NCI-H226 (cell line): Measurements from ENCODE around the gene DAPK2.

Source experiments
- DNase-seq: peaks from one replicate; pipeline ENCODE4 v3.0.0-alpha.2; 2015

Gene DAPK2

DNA sequence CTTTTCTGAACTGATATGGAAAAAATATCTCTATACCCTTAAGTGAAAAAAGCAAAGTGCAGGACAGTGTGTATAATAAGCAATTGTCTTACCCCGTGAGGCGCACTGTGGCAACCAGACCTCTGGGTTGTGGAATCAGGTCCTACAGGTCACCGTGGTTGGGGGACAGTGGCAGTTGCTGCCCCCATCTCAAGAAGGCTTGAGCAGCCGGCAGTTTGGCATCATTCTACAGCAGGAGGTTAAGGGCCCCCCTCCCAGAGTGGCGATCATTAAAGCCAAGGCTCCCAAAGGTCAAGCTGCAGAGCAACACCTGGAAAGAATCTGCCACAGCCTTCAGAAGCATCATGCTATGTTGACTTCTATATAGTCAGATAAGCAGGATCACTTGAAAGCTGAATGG lies 156.5 kb downstream of the DAPK2 start:
- DNase-seq, result no peak

DNA sequence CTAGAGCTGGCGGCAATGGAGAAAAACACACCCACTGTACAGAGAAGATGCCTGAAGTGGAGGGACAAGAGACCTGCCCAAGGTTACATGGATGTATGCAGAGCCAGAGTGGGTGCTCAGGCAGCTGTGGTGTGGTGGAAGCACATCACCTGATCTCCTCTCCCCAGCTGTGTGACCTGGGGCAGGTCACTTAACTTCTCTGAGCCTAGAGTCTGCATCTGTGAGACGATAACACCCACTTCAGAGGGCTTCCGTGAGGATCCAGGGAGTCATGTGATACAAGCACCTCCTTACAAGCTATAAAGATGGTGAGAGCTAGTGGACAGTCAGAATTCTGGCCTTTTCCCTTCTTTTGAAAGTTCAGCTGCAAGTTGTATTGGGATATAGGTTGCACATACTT lies 157.5 kb downstream of the DAPK2 start:
- no peak for DNase-seq

DNA sequence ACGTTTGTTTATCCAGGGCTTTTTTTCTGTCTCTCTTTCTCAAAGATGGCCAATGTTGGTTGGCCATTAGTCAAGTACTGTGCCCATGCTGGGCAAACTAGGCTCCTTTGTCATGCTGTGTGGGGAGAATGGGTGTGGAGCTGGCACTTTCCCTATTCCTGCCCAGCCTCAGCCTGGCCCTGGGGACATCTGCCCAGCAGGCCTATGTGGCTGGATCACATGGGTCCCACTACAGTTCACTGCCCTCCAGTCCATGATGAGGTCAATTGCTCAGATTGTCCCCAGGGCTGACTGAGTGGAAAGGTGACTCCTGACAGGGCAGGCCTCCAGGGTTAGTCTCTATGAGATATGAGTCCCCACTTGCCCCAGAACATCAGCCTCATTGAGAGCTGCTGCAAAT lies 158.1 kb downstream of the DAPK2 start:
- DNase-seq, result no peak

DNA sequence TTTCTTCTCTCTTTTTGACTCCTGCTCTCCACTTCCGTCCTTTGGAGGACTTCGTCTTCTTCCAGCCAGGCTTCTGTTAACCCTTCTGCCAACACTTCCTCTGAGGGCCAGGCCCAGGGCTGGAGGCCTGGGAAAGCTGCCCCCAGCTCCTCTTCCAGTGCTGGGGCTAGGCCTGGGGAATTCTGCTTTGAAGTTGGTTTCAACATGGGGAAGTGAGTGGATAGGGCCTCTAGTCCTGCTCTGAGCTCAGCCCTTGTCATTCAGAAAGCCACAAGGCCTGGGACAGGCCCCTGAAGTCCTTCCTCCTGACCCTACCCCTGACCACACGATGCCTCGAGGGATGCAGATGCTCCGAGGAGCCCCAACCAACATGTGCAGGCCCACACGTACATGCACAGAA lies 158.7 kb downstream of the DAPK2 start:
- DNase-seq, result no peak

DNA sequence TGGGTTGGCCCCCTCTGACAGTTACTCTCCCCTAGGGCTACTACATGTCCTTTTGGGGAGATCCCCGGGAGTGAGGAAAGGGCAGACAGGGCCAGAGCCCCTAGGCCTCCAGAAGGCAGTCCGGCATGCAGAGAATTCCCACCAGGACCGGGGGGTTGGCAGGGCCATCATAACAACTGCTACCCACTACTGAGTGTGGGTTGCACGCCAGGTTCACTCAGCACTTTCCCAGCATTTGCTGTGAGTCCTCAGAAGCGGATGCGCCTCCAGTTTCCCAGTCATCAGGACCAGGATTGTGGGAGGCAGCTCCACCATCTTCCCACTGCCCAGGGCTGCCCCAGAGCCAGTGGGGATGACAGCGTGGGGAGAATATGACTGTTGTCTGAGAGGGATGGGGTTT lies 161.3 kb downstream of the DAPK2 start:
- no peak for DNase-seq

DNA sequence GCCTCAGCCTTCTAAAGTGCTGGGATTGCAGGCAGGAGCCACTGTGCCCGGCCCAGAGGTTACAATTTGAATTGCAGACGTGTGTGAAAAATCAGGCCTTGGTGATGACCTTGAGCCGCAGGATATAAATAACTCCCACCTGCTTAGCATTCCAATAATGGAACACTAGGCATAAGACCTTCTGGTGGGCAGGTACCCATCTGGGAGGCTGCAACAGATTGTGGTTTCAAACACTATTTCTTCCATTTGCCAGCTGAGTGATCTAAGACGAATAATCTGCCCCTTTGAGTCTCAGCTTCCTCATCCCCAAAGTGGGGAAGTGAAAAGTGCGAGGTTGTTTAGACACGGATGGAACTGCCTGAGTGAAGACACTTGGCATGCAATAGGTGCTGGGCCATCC lies 164.9 kb downstream of the DAPK2 start:
- no peak for DNase-seq

DNA sequence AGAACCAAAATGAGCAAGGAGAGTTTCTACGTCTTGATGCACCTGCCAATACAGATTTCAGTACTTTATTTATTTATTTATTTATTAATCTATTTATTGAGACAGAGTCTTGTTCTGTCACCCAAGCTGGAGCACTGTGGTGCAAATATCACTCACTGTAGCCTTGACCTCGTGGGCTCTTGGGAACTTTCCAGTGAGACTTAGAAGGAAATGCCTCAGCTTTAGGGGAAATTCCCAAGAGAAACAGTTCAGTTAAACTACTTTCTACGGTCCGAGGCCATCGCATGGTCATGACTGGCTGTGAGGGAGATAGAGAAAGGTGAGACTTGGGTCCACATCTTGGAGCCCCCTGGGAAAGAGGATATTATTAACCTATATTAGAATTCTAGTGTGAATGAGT lies 165.5 kb downstream of the DAPK2 start:
- no peak for DNase-seq

DNA sequence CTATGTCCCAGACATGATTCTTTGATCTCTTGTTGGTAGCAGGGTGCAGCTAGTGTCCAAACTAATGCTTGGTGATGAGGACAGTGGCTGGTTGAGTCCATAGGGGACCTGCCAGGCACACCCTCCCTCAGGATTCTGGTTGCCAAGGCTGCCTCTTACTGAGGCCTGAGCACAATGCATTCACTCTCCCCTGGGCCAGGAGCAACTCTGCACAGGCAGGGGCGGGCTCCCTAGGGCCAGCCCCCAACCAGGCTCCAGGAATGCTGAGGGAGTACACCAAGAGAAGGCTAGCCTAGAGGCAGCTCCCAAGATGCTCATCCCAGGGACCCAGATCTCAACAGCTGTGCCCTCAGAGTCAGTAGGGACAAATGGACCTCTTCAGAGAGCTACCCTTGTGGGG lies 166.3 kb downstream of the DAPK2 start:
- no peak for DNase-seq

DNA sequence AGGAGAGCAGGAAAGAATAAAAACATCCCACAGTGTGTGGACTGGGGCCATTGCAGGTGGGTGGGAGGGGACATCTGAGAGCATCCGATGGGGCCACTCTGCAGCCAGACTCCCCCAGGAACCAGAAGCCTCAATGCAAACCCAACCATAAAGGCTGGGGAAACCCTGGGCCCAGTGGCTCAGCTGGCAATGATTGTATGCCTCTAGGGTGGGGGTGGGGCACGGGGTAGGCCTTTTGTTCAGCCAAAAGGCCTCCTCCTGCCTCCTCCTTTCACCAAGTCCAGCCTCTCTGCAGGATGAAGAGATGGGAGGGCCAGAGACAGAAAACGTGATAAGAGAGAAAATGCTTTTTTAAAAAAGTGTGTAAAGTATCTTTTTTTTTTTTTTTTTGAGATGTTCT lies 167.1 kb downstream of the DAPK2 start:
- DNase-seq, result no peak

DNA sequence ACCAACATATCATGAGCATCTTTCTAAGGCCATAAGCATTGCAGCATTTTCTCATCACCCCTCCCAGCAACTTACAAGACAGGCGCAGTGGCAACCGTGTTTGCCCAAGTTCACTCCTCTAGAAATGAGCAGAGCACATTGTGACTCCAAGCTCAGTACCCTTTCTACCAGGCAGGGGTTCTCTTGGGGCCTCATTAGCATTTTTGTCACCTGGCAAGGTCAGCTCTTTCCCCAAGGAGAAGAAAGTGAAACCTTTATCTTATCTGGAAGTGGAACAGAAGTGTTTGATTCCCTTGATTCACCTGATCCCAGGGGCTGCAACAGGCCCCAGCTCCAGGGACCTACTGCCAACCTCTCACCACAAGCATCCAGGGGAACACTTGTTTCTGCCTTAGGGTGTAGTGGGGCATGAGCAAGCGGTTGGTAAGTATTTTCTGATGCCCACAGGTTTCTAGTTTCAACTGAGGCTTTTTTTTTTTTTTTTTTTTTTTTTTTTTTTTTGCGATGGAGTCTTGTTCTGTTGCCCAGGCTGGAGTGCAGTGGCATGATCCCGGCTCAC lies 168.5 kb downstream of the DAPK2 start:
- no peak for DNase-seq

DNA sequence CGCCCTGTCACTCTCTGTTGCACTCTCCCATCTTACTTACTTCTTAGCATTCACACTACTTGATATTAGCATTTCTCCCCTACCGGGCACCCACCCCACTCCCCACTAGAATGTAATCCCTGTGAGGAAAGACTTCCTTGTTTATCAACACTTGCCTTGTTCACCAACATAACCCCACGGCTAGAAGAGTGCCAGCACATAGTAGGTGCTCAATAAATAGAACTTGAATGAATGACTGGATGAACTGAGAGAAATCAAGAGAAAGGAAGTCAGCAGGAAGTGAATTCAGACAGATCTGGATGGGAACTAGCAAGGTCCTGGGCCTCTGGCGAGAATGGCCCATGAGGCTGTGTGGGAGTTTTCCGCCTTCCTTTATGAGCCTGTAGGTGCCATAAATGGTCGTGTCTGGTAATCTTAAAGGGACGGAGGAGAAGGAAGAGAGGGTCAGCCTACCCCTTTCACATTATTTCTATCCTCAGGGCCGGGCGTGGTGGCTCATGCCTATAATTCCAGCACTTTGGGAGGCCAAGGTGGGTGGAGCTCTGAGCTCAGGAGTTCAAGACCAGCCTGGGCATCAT lies 170.1 kb downstream of the DAPK2 start:
- DNase-seq, result peak; percentile 12

DNA sequence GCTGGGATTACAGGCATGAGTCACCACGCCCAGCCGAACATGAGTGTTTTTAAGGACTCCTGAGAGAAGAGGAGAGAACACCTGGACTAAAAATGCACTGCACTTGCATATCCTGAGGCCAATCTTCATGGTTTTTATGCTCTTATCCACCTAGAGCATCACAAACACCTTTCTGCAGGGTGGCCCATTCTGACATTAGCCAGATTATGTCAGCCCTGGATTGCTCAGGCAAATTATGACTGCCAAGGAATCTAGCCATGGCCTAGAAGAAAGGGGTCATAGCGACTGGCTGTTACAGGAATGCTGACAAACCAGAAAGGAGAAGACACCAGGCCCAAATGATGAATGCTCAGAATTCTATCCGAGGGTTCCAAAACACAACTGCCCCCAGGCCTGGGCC lies 171.7 kb downstream of the DAPK2 start:
- DNase-seq, result no peak

DNA sequence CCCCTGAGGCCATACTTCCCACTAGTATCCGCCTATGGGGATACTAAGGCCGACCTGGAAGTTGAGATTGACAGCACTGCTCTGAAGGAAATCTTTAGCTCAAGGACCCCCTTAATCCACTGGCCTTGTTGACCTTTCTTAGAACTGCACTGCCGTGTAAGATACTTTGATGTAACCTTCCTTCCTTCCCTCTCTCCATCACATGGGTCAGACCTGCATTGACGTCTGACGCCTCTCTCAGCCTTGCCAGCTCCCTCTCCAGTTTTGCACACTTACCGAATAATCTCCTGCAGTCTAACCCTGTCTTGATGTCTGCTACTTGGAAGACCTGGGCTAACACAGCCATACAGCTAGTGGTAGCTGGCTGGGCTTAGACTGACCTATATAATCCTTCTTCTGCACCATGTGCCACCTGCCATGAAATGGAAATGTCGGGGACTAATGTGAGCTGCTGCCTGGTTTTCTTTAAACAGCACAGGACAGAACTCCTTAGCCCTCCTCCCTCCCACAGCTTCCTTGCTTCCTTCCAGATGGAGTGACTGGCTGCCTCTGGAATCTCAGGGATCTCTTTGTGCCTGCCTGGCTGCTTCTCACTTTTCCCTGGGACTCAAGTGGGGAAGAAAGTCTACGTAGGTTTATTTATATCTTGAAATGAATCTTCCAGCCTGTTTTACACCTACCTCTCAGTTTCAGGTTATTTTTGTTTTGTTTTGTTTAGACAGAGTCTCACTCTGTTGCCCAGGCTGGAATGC lies 173.3 kb downstream of the DAPK2 start:
- peak; percentile 24 for DNase-seq

DNA sequence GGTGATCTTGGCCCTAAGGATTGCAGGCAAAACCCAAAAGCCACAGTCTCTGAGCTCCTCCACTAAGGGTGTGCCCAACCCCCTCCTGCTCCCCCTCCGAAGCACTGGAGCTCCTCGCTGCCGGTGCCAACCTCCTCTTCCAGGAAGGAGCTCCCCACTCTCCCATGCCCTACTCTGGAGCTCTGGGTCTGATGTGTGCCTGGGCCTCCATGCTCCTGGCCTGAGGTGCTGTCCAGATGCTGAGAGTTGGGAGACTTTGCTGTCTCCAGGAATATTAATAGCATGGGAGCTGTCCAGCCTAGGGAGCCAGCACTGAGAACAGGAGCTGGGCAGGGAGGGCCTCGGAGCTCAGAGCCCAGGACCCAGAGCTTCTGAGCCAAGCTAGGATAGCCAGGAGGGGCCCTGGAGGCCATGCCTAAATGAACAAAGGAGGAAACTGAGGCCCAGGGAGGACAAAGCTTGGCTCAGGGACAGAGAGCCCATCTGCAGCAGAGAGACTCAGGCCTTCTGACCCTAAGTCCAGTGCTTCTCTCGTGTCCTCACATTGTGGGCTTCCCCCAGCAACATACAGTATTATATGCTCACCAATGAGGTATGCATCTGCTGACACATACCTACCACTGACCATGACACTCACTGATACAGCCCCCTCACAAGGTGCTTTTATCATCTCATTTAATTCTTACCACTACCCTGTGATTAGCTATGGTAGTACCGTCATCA lies 175.6 kb downstream of the DAPK2 start:
- peak; percentile 82 for DNase-seq

DNA sequence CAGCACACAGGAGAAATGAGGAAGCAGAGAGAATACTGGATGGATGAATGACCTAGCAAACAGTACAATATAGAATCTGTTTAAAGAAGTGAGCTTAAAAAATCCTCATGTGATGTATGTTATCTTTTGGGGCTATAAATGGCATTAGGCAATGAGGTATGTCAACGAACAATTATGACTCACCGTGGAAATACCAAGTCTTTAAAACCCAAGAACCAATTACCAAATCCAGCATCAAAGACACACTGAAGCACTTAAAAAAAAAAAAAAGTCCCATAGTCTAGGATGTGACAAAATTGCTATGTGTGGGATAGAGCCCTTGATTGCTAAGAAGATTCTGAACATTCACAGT lies 176.3 kb downstream of the DAPK2 start:
- DNase-seq, result no peak

DNA sequence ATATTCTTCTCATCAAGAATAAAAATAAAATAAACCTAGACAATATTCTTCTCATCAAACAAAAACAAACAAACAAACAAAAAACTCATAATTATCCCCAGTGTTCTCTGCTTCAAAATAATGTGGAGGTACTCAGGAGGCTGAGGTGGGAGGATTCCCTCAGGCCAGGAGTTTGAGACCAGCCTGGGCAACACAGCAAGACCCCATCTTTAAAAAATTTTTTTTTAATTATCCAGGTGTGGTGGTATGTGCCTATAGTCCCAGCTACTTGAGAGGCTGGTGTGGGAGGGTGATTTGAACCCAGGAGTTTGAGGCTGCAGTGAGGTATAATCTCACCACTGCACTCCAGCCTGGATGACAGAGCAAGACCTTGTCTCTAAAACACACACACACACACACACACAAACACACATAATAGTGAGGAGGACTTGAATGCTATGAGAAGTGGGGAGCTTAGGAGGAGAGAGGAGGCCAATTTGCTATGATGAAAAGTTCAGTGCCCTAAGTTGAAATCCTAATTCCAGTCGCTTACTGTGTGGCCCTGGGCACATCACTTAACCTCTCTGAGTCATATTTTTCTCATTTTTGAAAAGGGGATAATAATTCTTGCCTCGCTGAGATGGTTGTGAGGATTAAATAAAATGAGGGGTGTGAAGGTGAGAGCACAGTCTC lies 176.8 kb downstream of the DAPK2 start:
- no peak for DNase-seq

DNA sequence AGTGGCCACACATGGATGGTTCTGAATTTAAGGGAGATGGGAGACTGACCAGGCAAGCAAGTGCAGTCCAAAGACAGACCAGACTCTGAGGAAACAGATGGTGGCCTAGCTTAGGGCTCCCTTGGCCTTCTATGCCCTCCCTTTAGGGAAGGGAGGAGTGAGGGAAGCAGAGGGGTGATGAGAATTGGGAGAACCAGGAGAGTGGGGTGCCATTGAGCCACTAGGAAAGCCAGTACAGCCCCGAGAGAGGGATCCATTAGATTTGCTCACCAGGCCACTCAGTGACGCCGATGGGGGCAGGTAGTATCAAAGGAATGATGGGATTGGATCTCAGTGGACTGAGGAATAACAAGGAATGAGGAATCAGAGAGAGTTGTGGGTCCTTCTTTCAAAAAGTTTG lies 182.1 kb downstream of the DAPK2 start:
- DNase-seq, result no peak

DNA sequence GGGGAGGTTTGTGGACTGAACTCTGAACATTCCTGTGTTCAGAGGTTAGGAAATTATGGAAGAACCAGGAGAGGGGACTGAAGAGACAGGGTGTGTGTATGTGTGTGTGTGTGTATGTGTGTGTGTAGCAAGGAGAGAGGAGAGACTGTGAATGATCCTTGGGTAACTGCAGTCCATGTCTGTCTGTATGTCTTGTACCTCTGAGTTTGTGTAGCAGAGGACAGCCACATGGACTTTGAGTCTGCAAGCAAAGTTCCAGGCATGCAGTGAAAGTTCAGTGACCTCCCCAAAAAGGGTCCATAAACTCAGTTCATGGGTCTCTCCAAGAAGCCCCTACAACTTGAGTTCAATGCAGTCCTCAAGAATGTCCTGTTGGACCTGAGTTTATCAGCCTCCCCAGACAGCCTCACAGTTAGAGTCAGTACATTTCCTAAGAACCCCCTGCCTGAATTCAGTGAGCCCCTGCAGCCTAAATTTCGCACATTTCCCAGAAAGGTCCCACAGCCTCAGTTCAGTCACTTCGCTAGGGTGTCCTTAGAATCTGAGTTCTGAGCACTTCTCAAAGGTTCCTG lies 184.3 kb downstream of the DAPK2 start:
- DNase-seq, result no peak

DNA sequence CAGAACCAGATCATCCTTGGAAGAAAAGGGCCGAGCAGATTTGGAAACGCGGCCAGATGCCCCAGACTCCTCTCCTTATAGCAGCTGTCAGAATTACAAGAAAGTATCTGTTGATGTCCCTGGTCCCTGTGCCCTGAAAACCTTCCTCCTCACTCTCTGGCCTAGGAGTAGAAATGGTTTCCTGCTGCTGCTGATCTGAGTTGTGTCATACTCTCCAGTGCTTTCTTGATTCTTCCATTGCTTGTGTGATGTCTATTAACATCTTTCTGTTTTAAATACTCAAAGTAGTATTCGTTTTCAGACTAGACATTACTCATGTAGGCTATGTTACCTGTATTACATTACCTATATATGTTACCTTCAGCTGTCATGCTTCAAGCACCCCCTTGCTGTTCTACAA lies 185.7 kb downstream of the DAPK2 start:
- DNase-seq, result no peak

DNA sequence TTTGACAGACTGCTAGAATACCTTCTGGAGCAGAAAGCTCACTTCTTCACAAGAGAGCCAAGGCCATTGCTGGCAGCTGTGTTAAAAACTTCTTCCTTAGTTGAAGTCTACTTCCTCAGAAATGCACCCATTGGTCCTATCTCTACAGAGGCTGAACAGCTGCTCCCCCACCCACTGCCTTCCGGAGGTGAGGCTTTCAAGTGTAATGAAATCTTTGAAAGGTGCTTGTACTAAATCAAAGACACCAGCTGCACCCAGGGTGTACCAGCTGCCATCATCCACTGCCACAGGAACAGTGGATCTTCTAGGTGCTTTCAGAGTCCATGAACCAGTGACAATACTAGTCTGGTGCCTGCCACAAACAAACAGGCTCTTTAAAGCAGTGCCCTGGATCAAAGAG lies 186.1 kb downstream of the DAPK2 start:
- no peak for DNase-seq

DNA sequence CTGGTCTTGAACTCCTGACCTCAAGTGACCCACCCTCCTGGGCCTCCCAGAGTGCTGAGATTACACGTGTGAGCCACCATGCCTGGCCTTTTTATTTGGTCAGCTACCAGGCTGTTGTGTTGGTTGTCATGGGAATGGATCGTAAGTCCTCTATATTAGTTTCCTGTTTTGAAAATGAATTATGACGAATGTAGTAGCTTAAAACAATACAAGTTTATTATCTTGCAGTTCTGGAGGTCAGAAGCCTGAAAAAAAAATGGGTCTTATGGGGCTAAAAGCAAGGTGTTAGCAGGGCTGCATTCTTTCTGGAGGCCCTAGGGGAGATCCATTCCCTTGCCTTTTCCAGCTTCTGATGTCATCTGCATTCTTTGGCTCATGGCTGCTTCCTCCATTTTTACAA lies 187.4 kb downstream of the DAPK2 start:
- DNase-seq, result peak; percentile 69

DNA sequence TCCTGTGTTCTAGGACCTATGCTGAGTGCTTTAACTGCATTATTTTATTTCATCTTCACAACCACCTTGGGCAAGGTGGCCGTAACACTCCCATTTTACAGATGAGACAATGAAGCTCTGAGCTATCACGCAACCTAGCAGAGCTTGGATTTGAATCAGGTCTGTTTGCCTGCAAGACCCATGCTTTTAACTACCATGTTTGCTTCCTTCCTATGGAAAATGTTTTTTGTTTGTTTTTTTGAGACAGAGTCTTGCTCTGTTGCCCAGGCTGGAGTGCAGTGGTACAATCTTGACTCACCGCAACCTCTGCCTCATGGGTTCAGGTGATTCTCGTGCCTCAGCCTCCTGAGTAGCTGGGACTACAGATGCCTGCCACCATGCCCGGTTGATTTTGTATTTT lies 187.8 kb downstream of the DAPK2 start:
- no peak for DNase-seq

DNA sequence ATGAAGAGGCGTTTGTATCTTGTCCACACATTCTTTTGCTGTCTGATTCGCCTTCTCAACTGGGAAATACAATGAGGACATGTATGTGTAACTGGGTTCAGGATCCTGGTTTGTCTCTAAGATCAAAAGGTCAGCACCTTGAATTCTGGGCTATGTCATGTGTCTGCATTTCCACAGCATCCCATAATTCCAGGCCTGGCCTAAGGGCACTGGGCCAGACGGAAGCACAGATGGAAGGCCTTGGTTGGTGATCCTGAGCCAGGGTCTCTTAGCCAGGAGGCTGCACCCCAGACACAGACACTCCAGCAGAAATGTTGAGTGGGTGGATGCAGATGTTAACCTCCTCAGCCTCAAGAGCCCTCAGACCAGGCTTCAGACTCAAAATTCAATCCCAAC lies 188.8 kb downstream of the DAPK2 start:
- DNase-seq, result no peak
